B cell (primary cell): Measurements from ENCODE around the gene MICALL2. TPM values are rescaled to one million over a fixed set of nuclear protein-coding genes. Genes with fewer than 3 reads are reported as not detected.

Experiments used
- polyA plus RNA-seq: library from polyadenylated mRNA; depleted of rRNA; stranded (reverse); fragments of >200 nt; gene quantifications from 2 replicates; pipeline ENCODE4 v1.2.3, GENCODE V29; 2012
- total RNA-seq, 2 donors: library from RNA; stranded (reverse); fragments of 120-200 nt in 1 of 2; gene quantifications; 1 replicate in 1 of 2; 2 replicates in 1 of 2; pipeline versions ENCODE4 v1.2.3 to v1.2.4, GENCODE V29; 2013 to 2022

The MICALL2 gene
- total and polyA plus RNA-seq, 2 donors (not counting 1 experiment from before 2014, with no cell fraction given), result 0.85 to 0.94 TPM

Other genes with a start within 250 kb of the MICALL2 start
- not detected in 2 replicates for gene UNCX, start 226.6 kb downstream of the MICALL2 start, total RNA-seq
- not detected in 2 replicates for gene UNCX, start 226.6 kb downstream of the MICALL2 start, polyA plus RNA-seq
- gene INTS1, start 44.9 kb upstream of the MICALL2 start, total RNA-seq, result 128 and 142 TPM in 2 replicates
- gene INTS1, start 44.9 kb upstream of the MICALL2 start, polyA plus RNA-seq, result 160 and 179 TPM in 2 replicates
- gene MAFK, start 71.2 kb upstream of the MICALL2 start, total RNA-seq, result 44.9 and 45.7 TPM in 2 replicates
- gene MAFK, start 71.2 kb upstream of the MICALL2 start, polyA plus RNA-seq, result 26.3 and 42.2 TPM in 2 replicates
- gene TMEM184A, start 96.7 kb upstream of the MICALL2 start, total RNA-seq, result not detected in 2 replicates
- gene TMEM184A, start 96.7 kb upstream of the MICALL2 start, polyA plus RNA-seq, result 0.43 TPM in 1 of 2 replicates, not detected in the other
- gene PSMG3, start 110.6 kb upstream of the MICALL2 start, total RNA-seq, result 27.4 and 28.6 TPM in 2 replicates
- gene PSMG3, start 110.6 kb upstream of the MICALL2 start, polyA plus RNA-seq, result 73.9 and 75.7 TPM in 2 replicates
- 0.07 and 0.12 TPM in 2 replicates for gene ELFN1, start 210.8 kb upstream of the MICALL2 start, total RNA-seq
- gene ELFN1, start 210.8 kb upstream of the MICALL2 start, polyA plus RNA-seq, result 0.03 TPM in 1 of 2 replicates, not detected in the other